Ovary (tissue), 9 donors: ENCODE measurements around the gene AFF3. TPM values are rescaled to one million over a fixed set of nuclear protein-coding genes. Genes with fewer than 3 reads are reported as not detected.

Experiments used
- DNase-seq, 5 donors: peaks; one replicate each; pipeline ENCODE4 v3.0.0-alpha.2; 2019 to 2020
- H3K27ac ChIP-seq, 2 donors: fragments of 200-600 bp; one replicate each; pipeline versions ENCODE4 v1.5.1 to v1.8.0; 2019 to 2022
- H3K27me3 ChIP-seq: fragments of 200-600 bp; one replicate; pipeline ENCODE4 v1.8.0; 2022
- H3K36me3 ChIP-seq: fragments of 200-600 bp; sonication (generic); one replicate; pipeline ENCODE4 v1.5.1; 2019
- H3K4me1 ChIP-seq: one replicate; pipeline ENCODE4 v1.8.1; 2013; ENCODE audit warnings: mild to moderate bottlenecking, moderate library complexity; ENCODE audit not compliant: insufficient read depth
- H3K4me3 ChIP-seq: fragments of 200-600 bp; sonication (generic); one replicate; pipeline ENCODE4 v1.5.1; 2017
- H3K9me3 ChIP-seq, 2 donors: fragments of 200-600 bp in 1 of 2; sonication (generic) in 1 of 2; one replicate each; pipeline versions ENCODE4 v1.5.1 to v1.8.1; 2013 to 2019; ENCODE audit warnings: mild to moderate bottlenecking in 1 of 2, moderate library complexity in 1 of 2
- CTCF ChIP-seq, 3 donors: fragments of 450-650 bp in 2 of 3; fragments of 200-600 bp in 1 of 3; IDR thresholded peaks; one replicate each; pipeline versions ENCODE4 v1.5.1 to v1.8.0; 2016 to 2022; ENCODE audit warnings: antibody characterized with exemption in 3 of 3, mild to moderate bottlenecking in 1 of 3
- EP300 ChIP-seq: sonication (generic); formaldehyde crosslinking; IDR thresholded peaks from one replicate; pipeline ENCODE4 v1.6.1; 2017; ENCODE audit warnings: antibody characterized with exemption
- POLR2A ChIP-seq: fragments of 450-650 bp; IDR thresholded peaks from one replicate; pipeline ENCODE4 v1.6.1; 2017; ENCODE audit warnings: antibody characterized with exemption, mild to moderate bottlenecking, moderate library complexity
- WGBS, 3 donors: extraction: QIAGEN DNeasy Blood & Tissue Kit in 1 of 3; methylation state at CpG; one replicate each; pipeline versions ENCODE4 v1.1.5 to v1.1.7; 2013 to 2017; 5-methylcytosine and 5-hydroxymethylcytosine counted together
- intact Hi-C, 4 donors: fragments of 100-400 bp; cut with DNase I; formaldehyde crosslinking; loops; one replicate each; pipeline versions ENCODE4 v1.11.0 to v1.15.1; 2022 to 2023
- polyA plus RNA-seq, 2 donors: library from polyadenylated mRNA; stranded (reverse); fragments of 200-250 nt in 1 of 2; fragments of 350-450 nt in 1 of 2; fragmentation: Illumina TruSeq in 1 of 2; extraction: RNeasy Lipid Tissue Mini Kit (QIAGEN cat#74804) in 1 of 2; gene quantifications; one replicate each; pipeline ENCODE4 v1.2.3, GENCODE V29; 2013 to 2014
- total RNA-seq, 7 donors: library from RNA; depleted of rRNA in 2 of 7; stranded (reverse); fragments of >200 nt in 2 of 7; fragmentation: NEBNext Ultra II Directional in 3 of 7; extraction: Animal tissue kit (Norgen Biotek cat#: 25700) in 3 of 7; gene quantifications; one replicate each; pipeline versions ENCODE4 v1.1.0 to v1.2.4, GENCODE V29; 2016 to 2023
- donor health status: DM: no; HTN: no; CAD: no; lungs with moderate emphysema.
- donor health status: DM: no; HTN: no; CAD: no.
- donor health status: Bipolar disorder and iron deficiency.
- donor health status: DM: yes; HTN: yes; CAD: no.
- donor health status: DM: no; HTN: no; CAD: no.
- donor health status: DM: yes; HTN: yes; CAD: no.

The AFF3 gene
- total and polyA plus RNA-seq, 9 donors = 5.9 to 40.8 (median 25.7) TPM

DNA sequence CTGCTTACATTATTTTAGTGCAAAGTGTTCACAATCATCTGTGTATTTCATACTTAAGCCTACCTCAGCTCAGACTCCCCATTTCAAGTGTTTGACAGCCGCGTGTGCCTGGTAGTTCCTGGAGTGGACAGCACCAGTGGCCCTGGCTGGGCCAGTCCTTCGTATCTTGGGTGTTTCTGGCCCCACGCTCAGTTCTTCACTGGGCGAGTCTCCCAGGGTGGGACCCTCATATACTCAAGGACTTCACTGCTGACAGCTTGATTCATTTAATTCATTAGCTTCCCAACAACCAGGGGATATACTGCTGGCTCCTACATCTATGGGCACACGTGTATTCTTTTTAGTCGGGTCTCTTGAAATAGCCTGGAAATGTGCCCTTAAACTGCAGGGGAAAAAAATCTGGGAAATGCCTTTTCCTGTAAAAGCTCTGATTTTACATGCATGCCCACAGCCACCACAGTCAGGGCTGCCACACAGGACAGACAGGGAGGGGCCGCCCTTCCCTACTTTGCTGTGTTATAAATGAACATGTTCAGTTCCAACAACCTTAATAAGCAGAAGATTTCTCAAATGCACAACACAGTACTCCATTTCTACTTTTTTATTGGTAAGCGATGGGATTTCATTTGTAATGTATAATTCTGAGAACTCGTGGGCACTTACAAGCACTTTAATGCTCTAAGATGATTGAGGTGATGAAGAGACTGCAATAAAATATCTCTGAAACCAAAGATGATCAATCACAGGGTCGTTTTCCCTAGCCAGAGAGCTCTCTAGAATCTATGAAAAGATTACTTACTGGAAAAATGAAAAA lies 447.1 kb downstream of the AFF3 start:
- H3K27me3 ChIP-seq = no peaks in the 10 kb centered on the region
- H3K36me3 ChIP-seq = no peaks in the 10 kb centered on the region
- no peak overlapping the region for H3K4me3 ChIP-seq
- no peak for DNase-seq
- H3K9me3 ChIP-seq = no peaks in the 10 kb centered on the region
- no peak overlapping the region for H3K27ac ChIP-seq
- TF ChIP-seq CTCF (IDR thresholded peaks at IDR 0.05) = no peak
- TF ChIP-seq POLR2A = no peak
- peaks cover 9% of the 10 kb centered on the region for H3K4me1 ChIP-seq
- intact Hi-C loops = no loop called here
- 77 to 85% (median 80%) methylated on average over 11 of the region's 11 CpGs for WGBS, 3 donors

DNA sequence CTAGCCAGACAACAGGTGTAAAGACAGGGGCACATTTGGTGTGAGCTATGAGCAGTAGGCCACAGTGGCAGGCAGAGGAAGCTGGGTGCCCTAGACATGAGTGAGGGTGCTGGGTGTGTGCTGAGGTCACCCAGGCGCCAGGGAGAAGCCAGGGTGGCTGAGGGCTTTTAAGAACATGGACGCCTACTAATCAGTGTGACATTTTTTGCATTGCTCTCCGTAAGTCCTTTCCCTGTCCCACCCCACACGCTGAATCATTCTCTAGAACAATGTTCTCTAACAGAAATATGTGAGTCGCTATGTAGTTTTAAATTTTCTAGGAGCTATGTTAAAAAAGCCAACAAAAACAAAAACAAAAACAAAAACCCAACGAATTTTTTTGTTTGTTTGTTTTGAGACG lies 448.1 kb downstream of the AFF3 start:
- H3K9me3 ChIP-seq = no peaks in the 10 kb centered on the region
- intact Hi-C loops = no loop called here
- H3K4me3 ChIP-seq = no peak overlapping the region
- no peaks in the 10 kb centered on the region for H3K36me3 ChIP-seq
- TF ChIP-seq POLR2A = no peak
- no peak for TF ChIP-seq CTCF (IDR thresholded peaks at IDR 0.05)
- no peak for TF ChIP-seq EP300
- H3K27me3 ChIP-seq = no peaks in the 10 kb centered on the region
- 82 to 86% (median 83%) methylated on average over 7 of the region's 7 CpGs for WGBS, 3 donors
- no peak overlapping the region for H3K27ac ChIP-seq
- no peak for DNase-seq
- peaks cover 7% of the 10 kb centered on the region for H3K4me1 ChIP-seq

DNA sequence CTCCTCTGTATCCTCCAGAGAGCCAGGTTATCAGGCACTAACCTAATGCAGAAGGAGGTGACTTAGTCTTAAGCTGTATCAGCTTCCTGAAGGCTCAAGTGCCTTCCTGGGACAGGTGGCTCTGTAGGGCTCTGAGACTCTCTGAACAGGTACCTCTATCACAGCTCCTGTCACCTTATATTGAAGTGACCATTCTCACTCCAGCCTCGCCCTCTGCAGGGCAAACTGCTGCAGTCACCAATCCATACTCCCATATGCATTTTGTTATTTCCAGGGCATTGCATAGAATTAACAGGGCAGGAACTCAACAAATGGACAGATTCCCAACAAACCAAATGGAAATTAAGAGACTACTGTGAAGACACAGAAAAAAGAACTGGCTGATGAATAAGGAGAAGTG lies 449.6 kb downstream of the AFF3 start:
- WGBS, 3 donors = 95 to 100% (median 100%) methylated on average over 1 of the region's 1 CpG
- Histone ChIP-seq H3K4me1 (peaks cover 2% of the 10 kb centered on the region), H3K27me3 (no peaks in the 10 kb centered on the region), H3K27ac (no peak overlapping the region), H3K4me3 (no peak overlapping the region), H3K36me3 (no peaks in the 10 kb centered on the region), H3K9me3 (no peaks in the 10 kb centered on the region)
- TF ChIP-seq POLR2A = no peak
- TF ChIP-seq EP300 = no peak
- TF ChIP-seq CTCF (IDR thresholded peaks at IDR 0.05) = no peak
- DNase-seq = no peak
- intact Hi-C loops = no loop called here

DNA sequence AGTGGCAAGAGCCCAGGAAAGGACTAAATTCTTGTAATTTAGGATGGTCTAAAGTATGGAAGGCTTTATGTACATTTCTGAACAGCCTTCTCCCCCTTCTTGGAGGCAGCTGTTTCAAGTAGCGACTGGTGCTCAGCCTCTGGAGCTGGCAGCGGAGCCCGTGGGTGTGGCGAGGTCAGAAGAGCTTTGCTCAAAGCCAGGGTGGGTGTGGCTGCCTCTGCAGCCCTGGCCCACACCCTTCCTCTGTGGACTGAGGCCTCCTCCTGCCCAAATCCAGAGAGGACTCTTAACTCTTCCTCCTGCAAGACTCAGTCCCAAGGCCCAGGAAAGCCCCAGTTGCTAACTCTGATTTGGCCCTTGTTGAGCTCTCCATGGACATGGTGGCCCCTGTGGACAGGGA lies 450.5 kb downstream of the AFF3 start:
- H3K9me3 ChIP-seq = no peaks in the 10 kb centered on the region
- no peaks in the 10 kb centered on the region for H3K4me1 ChIP-seq
- WGBS, 3 donors = 42 to 71% (median 63%) methylated on average over 4 of the region's 4 CpGs
- H3K27me3 ChIP-seq = no peaks in the 10 kb centered on the region
- intact Hi-C loops = no loop called here
- no peaks in the 10 kb centered on the region for H3K36me3 ChIP-seq
- no peak overlapping the region for H3K27ac ChIP-seq
- no peak for TF ChIP-seq EP300
- TF ChIP-seq POLR2A = no peak
- H3K4me3 ChIP-seq = no peak overlapping the region
- no peak for DNase-seq

DNA sequence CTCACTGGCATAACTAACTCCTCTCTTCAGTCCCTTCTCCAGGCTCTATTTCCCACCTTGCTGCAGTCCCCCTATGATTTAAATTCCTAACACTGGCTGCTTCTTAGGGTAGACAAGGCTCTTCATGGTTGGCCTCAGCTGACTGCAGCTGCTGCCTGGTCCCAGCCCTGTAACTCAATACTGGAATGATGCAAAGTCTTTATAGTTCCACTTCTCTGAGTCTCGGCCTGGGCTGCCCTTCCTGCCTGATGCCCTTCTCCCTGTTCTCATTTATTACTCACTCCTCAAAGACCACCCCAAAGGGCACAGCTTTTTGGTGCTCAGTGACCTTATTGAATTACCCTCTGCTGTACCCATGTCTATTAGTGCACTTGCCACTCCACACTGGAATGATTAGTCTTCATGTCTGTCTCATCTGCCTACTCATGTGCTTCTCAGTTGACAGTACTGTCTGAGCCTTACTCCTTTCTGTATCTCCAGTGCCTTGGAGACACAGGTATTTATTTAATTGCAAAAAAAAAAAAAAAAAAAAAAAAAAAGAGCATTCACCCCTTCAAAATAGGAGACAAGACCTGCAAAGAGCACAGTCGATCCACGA lies 453.1 kb downstream of the AFF3 start:
- DNase-seq = no peak
- TF ChIP-seq POLR2A = no peak
- no peak for TF ChIP-seq CTCF (IDR thresholded peaks at IDR 0.05)
- no peak for TF ChIP-seq EP300
- Histone ChIP-seq H3K27me3 (no peaks in the 10 kb centered on the region), H3K4me1 (no peaks in the 10 kb centered on the region), H3K36me3 (no peaks in the 10 kb centered on the region), H3K27ac (no peak overlapping the region), H3K9me3 (no peaks in the 10 kb centered on the region), H3K4me3 (no peak overlapping the region)
- 90 to 95% (median 92%) methylated on average over 3 of the region's 3 CpGs for WGBS, 3 donors
- intact Hi-C loops = no loop called here
